GM10266 (cell line): ENCODE results near the gene NT5DC4.
A peak's percentile ranks its signal among the peaks of the same experiment; 100 is the strongest.

Experiments used
- DNase-seq: peaks from one replicate; pipeline ENCODE4 v3.0.0; 2012; ENCODE audit errors: extremely low spot score
- CTCF ChIP-seq: IDR thresholded peaks from 2 replicates; pipeline ENCODE4 v1.5.1; 2012; ENCODE audit warnings: mild to moderate bottlenecking, low read depth; ENCODE audit not compliant: control insufficient read depth, insufficient read depth; ENCODE audit errors: missing control alignments

NT5DC4 gene

GRCh38 chr2:112723995-112724394 is 3.2 kb downstream of the NT5DC4 start:
- TF ChIP-seq CTCF: no peak
- DNase-seq: no peak

- peak; percentile 58 for DNase-seq
- TF ChIP-seq CTCF: peak; percentile 63
Measured at GRCh38 chr2:112724591-112725525, 4.0 kb downstream of the NT5DC4 start.

- peak; percentile 15 for TF ChIP-seq CTCF
- DNase-seq: no peak
Measured at GRCh38 chr2:112725545-112726457, 5.0 kb downstream of the NT5DC4 start.

- TF ChIP-seq CTCF: peak; percentile 97
- DNase-seq: peak; percentile 84
Measured at GRCh38 chr2:112726487-112727190, 5.8 kb downstream of the NT5DC4 start.

GRCh38 chr2:112727276-112728028 is 6.6 kb downstream of the NT5DC4 start:
- DNase-seq: no peak

GRCh38 chr2:112728029-112728362 is 7.2 kb downstream of the NT5DC4 start:
- TF ChIP-seq CTCF: no peak
- DNase-seq: no peak

More at GRCh38 chr2:112727276-112728028, 6.6 kb downstream of the NT5DC4 start:
- TF ChIP-seq CTCF: no peak
